HG03342 (cell line): Measurements from ENCODE around the gene TMEM229B.
"Not testable (repeated sequence)": the region's sequence is repeated elsewhere in the genome, so short reads cannot be mapped to it uniquely, and the experiment has no call there.

Experiments
- ATAC-seq: cut with Tn5 transposase; IDR thresholded peaks from one replicate; pipeline ENCODE4 v1.9.1; 2021; ENCODE audit warnings: mild to moderate bottlenecking, moderate library complexity; ENCODE audit not compliant: unreplicated experiment

Gene TMEM229B

DNA sequence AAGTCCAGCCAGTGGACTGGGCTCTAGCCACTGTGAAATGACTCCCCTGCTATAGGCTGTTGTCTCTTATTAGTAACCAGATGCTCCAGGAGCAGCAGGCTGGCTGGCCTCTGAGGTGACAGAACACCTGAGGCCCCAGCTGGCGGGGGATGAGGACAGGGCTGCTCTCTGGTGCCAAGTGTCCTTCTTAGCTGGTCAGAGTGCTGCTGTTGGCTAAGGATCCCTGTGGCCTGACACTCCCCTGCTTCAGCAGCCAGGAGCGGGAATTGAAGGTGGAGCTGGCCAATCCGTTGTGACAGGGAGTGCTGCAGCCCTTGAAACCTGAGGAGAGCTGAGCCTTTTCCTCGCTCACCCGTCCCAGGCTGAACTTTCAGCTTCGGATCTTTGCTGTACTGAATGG, 30.7 kb downstream of the TMEM229B start:
- ATAC-seq, result no peak

GRCh38 chr14:67456732-67457131, 31.8 kb downstream of the TMEM229B start:
- ATAC-seq, result no peak

- no peak for ATAC-seq
These were observed 34.8 kb downstream of the TMEM229B start for GRCh38 chr14:67453575-67454300.

DNA sequence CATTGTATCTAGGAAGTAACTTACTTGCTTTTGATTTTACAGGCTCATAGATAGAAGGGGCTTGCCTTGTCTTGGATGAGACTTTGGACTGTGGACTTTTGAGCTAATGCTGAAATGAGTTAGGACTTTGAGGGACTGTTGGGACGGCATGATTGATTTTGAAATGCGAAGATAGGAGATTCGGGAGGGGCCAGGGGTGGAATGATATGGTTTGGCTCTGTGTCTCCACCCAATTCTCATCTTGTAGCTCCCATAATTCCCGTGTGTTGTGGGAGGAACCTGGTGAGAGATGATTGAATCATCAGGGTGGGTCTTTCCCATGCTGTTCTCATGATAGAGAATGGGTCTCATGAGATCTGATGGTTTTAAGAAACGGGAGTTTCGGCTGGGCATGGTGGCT, 36.9 kb downstream of the TMEM229B start:
- not testable (repeated sequence) for ATAC-seq

DNA sequence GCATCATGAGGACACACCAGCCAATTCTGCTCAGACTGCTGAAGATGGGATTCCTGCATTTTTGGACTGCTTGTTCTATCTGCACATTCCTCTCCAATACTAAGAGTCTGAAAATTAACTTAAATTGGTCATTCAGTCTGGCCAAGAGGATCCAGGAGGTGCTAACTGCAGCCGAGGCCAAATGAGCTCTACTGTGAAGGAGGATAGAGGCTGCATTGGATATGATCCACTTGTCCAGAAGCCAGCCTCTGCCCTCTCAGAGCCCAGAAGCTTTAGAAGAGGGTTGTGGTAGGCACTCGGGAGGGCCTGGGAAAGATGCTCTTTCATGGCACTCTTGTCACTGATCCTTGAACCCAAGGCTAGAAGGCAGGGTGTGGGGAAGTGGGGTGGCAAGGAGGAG, 39.4 kb downstream of the TMEM229B start:
- no peak for ATAC-seq

DNA sequence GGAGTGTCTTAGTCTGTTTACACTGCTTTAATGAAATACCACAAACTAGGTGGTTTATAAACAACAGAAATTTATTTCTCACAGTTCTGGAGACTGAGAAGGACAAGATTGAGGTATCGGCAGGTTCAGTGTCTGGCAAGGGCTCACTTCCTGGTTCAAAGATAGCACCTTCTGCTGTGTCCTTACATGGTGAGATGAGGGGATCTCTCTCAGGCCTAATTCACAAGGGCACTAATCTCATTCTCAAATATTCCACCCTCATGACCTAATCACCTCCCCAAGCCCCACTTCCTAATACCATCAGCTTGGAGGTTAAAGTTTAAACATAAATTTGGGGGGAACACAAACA, 41.5 kb downstream of the TMEM229B start:
- no peak for ATAC-seq

DNA sequence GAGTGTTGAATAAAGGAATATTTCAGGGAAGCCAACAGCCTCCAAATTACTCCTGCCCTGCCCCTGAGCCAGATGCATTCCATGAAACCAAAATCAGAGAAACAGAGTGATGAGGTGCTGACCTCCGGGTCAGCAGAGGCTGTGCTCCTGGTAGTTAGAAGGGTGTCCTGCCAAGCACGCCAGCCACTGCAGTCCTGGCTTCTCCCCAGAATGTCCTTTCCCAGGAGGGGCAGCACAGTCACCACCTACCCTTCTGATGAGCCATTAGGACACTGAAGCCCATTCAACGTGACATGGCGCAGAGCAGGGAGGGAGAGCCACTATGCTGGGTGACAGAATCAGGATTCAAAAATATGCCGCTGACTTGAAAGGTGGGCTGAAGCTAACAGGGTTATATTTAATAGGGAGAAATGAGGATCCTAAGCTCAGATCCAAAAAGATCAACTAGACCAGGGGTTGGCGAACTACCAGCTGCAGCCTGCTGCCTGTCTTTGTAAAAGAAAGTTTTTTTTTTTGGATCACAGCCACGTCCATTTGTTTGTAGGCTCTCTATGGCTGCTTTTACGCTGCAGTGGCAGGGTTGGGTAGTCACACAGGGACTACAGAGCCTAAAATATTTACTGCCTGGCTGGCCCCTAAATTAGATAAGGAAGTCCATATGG, 42.0 kb downstream of the TMEM229B start:
- no peak for ATAC-seq

GRCh38 chr14:67444395-67444794, 44.1 kb downstream of the TMEM229B start:
- no peak for ATAC-seq

- no peak for ATAC-seq
These were observed 46.2 kb downstream of the TMEM229B start for GRCh38 chr14:67442139-67442906.

- no peak for ATAC-seq
These were observed 46.8 kb downstream of the TMEM229B start for GRCh38 chr14:67441672-67442071.

DNA sequence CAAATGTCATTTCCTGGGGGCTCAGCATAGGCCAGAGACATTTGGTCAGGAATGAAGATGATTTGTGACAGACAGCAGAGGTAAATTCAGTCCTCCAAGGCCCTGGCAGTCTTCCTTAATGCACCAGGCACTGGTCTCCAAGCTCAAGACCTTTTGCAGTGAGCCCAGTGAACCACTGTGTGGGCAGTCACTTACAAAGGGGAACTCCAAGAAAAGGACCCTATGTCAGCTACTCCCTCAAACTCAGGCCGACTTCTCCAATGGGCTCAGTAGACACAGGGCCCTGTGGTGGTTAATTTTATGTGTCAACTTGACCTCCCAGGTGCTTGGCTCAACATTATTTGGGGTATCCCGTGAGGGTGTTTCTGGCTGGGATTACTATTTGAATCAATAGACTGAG, 47.3 kb downstream of the TMEM229B start:
- no peak for ATAC-seq

DNA sequence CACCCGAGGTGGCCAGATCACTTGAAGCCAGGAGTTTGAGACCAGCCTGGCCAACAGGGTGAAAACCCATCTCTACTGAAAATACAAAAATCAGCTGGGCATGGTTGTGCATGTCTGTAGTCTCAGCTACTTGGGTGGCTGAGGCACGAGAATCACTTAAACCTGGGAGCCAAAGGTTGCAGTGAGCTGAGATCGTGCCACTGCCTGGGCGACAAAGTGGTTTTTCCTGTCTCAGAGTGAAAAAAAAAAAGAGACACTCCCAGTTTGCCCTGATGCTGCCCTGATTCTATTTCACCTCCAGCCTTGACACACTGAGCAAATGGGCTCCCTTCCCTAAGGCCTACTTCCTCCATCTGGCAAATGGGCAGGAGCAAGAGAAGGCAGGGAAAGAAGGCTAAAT, 48.0 kb downstream of the TMEM229B start:
- ATAC-seq, result no peak

DNA sequence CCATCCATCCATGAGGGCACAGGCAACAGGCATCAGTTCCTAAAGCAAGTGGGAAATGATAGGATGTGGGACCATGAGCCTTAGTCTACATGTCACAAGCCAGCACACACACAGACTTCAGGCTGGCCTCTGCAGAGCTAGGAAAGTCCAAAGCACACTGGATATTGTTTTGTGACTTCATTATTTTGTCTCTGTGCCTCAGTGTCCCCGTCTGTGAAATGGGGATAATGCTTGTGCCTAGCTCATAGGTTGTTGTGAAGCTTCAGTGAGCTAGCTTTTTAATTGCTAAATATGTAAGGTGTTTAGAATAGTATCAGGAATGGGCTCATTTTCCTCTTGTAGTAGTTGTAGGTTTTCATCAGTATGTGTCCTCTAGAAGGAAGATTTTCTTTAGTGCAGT, 49.6 kb downstream of the TMEM229B start:
- ATAC-seq, result no peak

GRCh38 chr14:67436006-67436866, 52.3 kb downstream of the TMEM229B start:
- no peak for ATAC-seq

DNA sequence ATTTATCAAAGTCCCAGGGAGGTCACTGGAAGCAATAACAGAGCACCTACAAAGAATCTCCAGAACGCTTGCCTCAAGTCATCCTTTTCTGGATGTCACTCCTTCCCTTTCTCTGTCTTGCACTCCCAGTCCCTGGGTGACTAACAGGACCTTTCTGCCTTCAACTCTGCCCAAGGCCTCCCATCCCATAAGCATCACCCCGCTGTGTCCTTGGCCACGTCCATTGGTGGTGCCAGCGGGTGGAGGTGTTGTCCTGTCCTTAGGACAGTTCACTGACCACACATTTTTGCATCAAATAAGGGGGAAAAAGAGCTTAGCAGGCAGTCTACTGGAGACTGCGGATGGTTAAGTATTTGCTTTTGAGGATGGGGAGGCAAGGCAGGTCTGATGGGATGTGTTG, 52.9 kb downstream of the TMEM229B start:
- ATAC-seq, result no peak

- no peak for ATAC-seq
These were observed 56.4 kb downstream of the TMEM229B start for GRCh38 chr14:67432050-67432564.

GRCh38 chr14:67429510-67430205, 58.9 kb downstream of the TMEM229B start:
- ATAC-seq, result no peak

DNA sequence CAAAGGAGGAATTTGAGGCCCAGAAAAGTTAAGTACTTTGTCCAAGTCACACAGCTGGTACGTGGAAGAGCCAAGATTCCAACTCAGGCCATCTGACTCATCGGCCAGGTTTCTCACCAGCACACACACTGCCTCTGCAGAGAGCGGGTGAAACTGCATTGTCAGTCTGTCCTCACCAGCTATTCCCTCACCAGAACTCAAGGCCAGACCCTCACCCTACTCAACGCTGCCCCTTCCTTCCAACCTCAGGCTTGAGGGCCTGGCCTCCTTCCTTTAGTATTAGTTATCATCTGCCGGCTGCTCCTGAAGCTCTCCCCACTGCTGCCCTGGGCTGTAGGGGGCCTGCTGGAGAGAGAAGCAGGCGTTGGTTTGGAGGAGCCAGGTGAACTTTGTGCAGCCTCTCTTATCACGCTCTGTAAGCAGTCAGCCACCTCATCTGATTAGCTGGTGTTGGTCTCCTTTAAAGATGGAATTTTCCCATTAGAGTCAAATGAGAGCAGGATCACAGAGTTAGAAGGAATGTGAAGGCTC, 60.0 kb downstream of the TMEM229B start:
- ATAC-seq, result no peak

DNA sequence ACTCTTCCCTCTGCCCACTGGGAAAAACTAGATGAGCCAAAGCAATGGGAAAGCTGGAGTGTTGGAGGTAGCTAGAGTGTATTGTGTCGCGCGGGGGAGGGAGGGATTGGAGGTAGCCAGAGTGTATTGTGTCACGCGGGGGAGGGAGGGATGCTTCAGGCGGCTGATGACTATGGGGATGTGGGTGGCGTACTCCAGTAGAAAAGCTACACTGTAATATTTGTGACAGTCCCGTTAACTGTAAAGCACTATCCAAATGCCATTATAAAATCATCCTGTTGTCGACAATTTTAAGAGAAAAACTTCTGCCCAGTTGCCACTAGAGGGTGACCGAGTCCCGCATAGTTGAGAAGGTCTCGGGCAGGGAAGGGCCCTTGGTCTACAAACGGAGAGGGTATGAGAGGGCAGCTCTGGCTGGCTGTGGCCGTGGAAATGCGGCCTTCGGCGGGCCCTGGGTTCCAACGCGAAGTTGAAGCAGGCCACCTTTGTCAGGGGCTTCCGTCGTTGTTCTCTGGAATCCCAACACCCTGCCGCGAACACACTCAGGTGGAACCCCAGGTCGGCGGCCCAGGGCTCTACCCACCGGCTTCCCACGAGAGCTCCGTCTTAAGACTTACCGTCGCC, 61.4 kb downstream of the TMEM229B start:
- ATAC-seq, result no peak

DNA sequence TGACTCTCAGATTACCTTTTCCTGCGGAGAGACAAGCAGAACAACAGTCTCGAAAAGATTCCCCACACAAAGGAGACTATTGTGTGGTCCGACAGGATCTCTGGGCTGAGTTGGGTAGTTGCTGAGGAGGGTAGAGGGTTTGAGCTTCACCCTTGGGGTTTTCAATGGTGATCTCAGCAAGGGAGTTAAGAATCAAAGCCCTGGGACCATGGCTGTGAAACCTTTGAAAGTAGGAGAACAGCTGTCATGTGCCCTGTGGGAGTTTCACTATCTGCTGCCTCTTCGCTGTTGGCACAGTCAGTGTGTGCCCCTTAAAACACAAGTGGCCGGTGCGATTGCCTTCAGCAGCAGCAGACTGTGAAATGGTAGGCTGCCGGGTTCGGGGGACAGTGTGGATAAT, 62.4 kb downstream of the TMEM229B start:
- no peak for ATAC-seq
